A549 (cell line): ENCODE data around the gene UQCC2.

Source experiments
- EP300 ChIP-seq, 2 experiments: fragments of >200 bp; sonication (Bioruptor Twin); formaldehyde crosslinking; IDR thresholded peaks; 2 replicates in 1 of 2; 3 replicates in 1 of 2; pipeline ENCODE4 v1.6.1; 2016 to 2017
- PHF8 ChIP-seq: fragments of 200-600 bp; sonication (generic); IDR thresholded peaks from 2 replicates; pipeline ENCODE4 v1.6.1; 2016; ENCODE audit warnings: low read depth, mild to moderate bottlenecking, antibody characterized with exemption, moderate library complexity, borderline replicate concordance
- SMC3 ChIP-seq: fragments of >200 bp; sonication (Bioruptor Twin); formaldehyde crosslinking; IDR thresholded peaks from 3 replicates; pipeline ENCODE4 v1.6.1; 2018; ENCODE audit warnings: inconsistent platforms

GRCh38 chr6:33697845-33698244 lies 13.7 kb downstream of the UQCC2 start:
- TF ChIP-seq EP300 (IDR thresholded peaks at IDR 0.05) (no peak), SMC3 (no peak), PHF8 (no peak)
